NCI-H526 (cell line): ENCODE results near the gene ANO2.
"Not testable (repeated sequence)": the region's sequence is repeated elsewhere in the genome, so short reads cannot be mapped to it uniquely, and the experiment has no call there.

Source experiments
- DNase-seq, 2 experiments: peaks; one replicate each; lab custom pipeline; 2025; lab: John Stamatoyannopoulos, UW

Gene ANO2

DNA sequence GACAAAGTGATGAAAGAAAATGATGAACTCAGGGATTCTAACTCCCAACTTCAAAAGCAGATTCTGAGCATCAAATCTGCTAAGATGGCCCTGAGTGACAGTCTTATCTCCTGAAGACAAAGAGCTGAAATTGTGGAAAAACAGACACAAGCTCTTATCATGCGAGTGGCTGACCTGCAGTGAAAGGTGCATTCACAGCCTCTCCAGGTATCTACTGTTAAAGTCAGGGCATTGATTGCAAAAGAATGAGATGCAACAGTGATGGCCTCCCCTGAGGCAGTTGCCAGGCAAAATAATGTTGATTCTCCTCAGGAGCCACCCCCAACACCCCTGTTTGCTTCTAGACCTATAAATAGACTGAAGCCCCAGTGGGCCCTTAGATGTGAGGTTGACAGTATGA lies 126.2 kb downstream of the ANO2 start:
- DNase-seq, result not testable (repeated sequence)

DNA sequence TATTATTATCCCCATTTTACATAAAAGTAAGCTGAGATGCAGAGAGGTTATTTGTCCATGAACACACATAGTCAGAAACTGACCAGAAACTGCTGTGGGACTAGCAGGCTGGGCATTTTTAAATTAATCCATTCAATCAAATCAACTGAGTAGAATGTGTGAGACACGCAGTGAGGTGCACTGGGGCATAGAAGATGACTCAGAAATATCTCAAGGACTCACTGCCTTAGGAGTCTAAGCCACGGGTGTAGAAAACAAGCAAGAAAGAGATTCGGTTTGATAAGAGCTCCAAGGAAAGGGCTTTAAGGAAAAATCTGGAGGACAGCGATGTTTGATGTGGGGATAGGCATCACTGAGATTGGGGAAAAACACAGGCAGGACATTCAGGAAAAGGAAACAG lies 127.8 kb downstream of the ANO2 start:
- DNase-seq, result no peak

GRCh38 chr12:5809586-5809985 lies 135.5 kb downstream of the ANO2 start:
- no peak for DNase-seq

DNA sequence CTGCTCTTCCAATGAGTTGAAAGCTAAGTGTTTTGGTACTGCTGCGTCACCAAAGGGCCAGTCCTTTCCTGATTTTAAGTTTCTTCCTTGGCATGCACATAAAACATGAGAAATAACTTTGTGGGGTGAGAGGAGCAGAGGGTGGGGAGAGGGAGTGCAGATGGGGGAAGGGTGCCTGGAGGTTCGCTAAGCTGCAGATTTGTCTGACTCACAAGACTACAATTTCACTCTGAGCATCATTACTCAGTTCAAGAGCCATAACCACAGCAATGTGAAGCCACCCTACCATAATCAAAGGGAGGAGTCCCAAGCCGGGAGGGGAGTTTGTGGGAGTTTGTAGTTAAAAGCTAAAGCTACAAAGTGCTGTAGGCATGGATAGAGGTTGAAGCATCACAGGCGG lies 136.1 kb downstream of the ANO2 start:
- DNase-seq, result no peak

GRCh38 chr12:5807514-5808219 lies 137.4 kb downstream of the ANO2 start:
- DNase-seq, result no peak

DNA sequence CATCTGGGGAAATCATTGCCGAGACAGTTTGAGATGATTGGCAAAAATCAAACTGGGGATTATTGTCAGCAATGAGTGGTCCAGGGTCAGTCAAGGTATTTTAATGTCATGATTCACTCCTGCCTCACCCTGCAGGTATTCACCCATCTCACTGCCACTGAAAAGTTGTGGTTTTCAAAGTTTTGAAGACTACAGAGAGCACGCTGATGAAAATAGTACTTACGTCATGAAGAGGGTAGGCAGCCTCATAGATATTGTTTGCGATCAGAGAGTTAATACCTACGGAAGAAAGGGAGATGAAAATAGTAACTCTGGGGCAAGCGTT lies 138.0 kb downstream of the ANO2 start:
- no peak for DNase-seq

GRCh38 chr12:5806371-5807089 lies 138.5 kb downstream of the ANO2 start:
- no peak for DNase-seq

DNA sequence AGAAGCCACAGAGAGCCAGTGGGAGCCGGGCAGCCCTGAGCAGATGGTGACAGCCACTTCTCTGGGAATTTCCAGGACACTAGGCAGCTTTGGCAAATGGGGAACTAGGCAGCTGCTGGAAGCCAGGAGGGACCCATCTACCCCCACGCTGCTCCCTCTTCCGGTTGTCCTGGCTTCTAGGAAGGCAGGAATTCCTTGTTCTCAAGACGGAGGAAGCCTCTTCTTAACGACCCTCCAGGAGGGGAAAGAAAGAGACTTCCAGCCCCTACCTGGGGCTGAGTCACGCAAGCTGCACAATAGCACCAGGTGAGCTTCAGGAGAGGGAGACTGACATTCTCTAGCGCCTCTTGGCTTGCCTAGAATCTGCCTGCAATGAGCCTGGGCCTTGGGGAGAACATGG lies 141.5 kb downstream of the ANO2 start:
- no peak for DNase-seq

DNA sequence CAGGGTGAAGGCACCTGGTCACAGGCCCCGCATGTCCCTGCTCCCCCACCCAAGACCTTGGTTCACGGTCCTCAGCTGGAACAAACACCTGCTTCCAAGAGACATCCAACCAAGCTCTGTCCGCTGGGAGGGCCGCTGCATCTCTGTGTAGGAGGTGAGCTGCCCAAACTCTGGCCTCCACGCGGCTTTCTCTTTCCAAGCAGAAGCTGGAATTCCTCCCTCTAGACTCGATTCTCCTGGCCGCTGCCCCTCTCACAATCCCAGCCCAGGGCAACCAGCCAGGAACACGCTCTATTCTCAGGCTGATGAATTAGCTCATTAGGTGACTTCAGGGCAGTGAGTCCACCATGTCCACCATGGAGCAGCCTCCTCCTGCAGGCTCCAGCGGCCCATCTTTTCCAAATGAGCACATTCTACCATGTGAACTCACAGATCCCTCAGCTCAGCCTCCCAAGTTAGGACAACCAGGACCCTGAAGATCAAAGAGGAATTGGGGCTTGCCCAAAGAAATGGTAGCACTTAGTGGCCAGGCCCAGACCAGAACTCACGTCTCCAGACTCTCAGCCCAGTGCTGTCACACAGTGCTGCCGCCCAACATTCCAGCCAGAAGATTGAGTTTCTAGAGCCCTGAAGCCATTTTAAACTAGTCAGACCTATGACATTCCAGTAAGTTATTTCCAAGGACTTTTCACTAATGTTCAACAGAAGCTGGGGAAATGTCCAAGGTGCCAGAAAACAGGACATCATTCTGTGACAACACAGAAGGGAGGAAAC lies 146.6 kb downstream of the ANO2 start:
- DNase-seq, result no peak

DNA sequence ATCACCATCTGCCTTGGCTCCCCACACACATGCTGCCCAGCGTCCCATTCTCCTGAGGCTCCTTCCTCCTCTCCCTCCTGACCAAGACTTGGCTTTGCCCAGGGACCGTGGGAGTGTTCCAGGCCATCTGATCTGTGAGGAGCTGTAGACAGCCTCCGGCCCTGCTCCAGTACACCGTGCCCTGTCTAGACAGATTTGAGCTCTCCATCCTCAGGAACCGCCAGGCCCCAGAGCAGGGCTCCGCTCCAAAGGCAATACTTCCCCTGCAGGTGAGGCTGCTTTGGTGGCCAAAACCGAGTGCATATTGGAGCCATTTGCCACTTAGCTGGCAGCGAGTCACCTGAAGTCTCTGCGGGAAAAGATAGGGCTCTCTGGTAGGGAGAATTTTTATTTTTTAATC lies 147.4 kb downstream of the ANO2 start:
- no peak for DNase-seq

DNA sequence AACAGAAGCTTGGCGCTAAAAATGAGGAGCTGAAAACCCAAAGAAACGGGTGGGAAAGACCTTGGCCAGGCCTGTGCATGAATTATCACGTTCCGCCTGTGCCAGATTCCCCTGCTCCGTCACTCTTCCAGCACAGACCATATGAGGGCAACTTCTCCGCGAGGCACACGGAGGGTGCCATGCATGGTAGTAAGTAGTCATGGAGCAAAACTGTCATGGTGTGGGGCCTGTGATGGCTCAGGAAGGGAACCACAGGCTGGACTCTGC lies 148.2 kb downstream of the ANO2 start:
- no peak for DNase-seq

DNA sequence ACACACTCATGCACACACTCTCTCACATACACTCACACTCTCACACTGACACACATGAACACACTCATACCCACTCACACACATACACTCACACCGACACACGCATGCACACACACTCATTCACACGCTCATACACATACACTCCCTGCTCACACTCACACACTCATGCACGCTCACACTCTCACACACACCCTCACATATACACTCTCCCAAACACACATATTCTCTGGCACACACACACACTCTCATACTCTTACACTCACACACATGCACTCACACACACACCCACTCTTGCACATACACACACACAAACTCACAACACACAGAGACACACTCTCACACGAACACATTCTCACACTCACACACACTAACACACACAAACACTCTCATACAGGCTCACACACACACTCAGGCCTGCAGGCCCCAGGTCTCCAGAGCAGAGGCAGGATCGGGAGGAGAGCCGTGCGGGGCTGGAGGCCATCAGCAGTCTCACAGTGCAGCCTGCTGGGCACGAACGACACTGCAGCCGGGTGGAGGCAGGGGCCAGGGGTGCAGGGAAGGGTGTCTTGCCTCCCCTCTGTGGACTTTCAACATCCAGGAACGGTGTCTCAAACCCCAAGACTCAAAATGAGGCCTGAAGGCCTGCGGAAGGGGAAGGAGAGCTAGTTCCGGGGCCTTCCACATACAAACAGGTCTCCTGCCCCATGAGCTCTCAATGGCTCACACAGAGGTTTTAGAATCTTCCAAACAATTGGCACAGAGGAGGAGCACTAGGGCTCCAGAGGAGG lies 148.7 kb downstream of the ANO2 start:
- DNase-seq, result peak in 1 of 2 experiments; percentile 62

GRCh38 chr12:5794156-5794555 lies 150.9 kb downstream of the ANO2 start:
- DNase-seq, result no peak

DNA sequence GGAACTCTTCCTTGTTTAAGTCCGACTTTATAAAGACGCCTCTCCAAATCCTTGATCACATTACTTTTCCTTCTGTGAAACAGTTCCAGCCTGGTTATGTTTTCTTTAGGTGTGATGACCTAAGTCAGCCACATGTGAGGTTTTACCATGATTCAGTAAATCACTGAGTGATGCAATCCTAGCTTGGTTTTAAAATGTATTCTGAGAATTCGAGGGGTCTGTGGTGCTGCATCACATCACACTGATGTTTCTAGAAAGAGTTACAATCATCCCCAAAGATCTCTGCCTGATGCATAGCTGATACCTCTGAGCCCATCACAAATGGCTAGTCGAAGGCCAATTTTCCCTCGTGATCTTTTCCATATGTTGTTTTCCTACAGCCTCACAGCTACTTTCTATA lies 152.7 kb downstream of the ANO2 start:
- no peak for DNase-seq

GRCh38 chr12:5789469-5789968 lies 155.5 kb downstream of the ANO2 start:
- no peak for DNase-seq

DNA sequence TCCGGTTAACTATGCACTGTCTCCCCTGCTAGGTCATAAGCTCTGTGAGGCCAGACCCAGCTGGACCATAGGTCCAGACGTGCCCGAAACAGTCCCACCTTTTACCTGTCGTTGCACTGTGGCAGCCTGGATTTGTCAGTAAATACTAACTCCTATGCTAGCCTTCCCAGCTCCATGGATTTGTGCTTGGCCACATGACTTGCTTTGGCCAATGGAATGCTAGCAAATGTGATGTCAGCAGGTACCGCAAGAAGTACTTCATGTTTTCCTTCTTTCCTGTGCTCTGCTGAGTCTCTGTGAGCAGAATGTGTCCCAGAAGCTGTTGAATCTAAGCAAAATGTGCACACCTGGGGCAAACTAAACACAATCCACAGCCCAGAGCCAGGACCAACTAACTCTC lies 157.2 kb downstream of the ANO2 start:
- no peak for DNase-seq

GRCh38 chr12:5785601-5786000 lies 159.5 kb downstream of the ANO2 start:
- no peak for DNase-seq

- DNase-seq, result no peak
These were observed 160.5 kb downstream of the ANO2 start for GRCh38 chr12:5784462-5785130.

- DNase-seq, result no peak
These were observed 161.7 kb downstream of the ANO2 start for GRCh38 chr12:5783289-5783920.

DNA sequence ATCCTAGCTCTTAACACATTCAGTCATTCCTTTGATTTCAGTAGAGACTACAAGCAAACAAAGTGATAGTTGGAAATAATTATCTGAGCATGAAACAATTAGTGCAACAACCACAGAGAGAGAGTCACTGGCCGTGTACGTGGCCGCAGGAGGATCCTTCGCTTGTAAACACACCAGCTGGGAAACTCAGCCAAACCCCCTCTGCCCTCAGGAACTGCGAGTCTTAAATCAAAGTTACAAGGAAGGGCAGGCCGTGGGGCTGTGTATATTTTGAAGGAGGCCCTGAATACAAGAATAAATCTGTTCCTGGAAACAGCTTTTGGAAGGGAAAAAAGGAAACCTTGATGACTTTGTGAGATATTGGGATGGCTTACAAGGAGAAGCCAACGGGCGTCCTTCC lies 164.5 kb downstream of the ANO2 start:
- no peak for DNase-seq

- DNase-seq, result no peak
These were observed 165.7 kb downstream of the ANO2 start for GRCh38 chr12:5779401-5779800.
